Germinal center (tissue), 1 donor: ENCODE results near the gene BAHCC1.
A peak's percentile ranks its signal among the peaks of the same experiment; 100 is the strongest.

Experiments used
- DNase-seq: peaks from one replicate; pipeline ENCODE4 v3.0.0; 2012; ENCODE audit warnings: mixed read lengths, low spot score

Gene BAHCC1

DNA sequence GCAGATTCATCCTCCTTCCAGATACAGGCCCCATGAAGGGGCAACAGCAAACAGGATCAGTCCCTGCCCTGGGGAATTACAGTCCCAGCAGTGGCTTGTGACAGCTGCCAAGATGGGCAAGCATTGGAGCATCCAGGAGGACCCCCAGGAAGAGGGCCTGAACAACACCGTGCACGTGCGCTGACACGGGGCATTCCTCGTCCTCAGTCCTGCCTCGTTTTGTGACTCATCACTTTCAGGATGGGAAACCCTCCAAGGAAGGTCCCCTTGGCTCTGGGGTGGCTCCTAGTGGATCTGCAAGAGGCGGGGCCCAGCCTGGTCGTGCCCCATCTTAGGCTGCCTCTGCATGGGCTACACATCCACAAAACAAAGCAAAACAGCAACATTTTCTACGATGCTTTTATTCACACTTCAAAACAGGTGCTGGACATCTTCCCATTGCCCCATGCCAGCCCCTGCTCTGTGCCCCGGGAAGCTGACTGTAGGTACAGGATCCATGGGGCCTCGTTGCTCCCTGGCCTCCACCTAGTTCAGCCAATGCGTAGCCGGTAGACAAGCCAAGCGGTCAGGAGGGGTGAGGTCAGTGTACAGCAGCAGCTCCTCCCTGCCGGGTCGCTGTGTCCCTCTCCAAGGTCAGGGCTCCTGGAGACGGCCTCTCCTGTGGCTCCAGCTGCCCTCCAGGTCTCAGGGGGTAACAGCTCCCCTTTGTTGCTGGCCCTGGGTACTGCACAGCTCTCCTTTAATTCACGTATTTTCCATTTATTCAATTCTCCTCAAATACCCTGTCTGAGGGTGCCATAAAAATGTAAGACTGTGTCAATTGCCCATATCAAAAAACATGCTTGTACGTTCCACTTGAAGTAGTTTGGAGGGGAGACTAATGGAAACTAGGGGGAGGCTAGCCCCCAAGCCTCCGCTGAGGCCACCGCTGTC is 85.1 kb downstream of the BAHCC1 start:
- no peak for DNase-seq

DNA sequence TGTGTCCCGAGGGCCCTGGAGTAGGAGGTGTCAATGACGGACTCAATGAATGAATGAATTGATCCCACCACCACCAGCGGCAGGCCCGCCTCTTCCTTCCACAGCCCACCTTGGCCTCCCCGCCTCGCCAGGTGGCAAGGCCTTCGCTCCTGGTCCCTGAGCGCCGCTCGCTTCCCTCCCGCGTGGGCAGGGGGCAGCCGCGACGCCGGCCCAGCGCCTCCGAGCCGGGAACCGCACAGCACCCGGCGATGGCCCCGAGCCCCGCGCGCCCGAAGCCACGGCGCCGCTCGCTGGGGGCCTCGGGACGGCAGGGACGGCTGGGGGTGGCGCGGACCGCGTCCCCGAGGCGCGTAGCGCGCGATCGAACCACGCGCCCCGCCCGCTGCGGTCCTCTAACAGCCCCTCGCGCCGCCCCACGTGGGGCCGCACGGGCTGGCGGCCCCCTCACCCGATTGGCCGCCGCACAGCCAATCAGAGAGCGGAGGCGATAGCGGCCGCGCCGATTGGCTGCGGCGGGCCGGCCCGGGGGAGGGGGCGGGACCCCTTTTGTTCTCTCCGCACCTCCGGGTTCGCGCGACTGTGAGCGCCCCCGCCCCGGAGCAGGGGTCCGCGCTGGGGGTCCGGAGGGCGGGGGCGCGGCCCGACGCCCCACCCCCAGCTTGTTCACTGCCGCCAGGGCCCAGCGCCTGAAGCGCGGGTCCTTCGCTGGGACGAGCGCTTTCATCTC is 86.0 kb downstream of the BAHCC1 start:
- peak; percentile 85 for DNase-seq

DNA sequence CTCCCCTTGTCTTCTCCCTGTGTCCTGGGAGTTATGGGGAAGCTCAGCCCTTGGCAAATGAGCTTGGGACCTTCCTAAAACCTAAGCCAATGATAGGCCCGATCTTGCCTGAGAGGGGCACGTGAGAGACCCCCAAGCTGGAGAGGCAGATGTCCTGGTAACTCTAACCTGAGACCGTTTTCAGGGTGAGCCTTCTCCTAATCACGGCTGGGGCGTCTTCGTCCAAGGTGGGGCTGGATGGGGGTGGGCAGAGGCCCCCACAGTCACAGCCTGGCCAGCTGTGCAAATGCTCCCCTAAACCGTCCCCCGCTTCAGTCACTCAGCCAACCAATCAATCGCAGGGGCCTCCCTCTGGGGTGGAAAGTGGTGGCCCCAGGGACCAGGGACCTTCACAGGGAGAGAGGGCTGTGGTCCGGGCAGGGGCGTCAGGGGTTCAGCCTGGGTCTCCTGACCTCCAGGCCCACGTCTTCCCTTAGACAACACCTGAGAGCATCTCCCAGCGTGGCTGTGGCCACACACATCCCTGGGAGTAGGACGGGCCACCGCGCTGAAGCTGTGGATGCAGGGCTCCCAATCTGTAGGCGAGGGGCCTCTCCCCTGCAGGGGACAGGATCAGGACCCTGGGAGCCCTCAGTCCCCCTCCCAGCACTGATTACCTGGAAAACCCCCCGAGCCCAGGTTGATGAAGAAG is 86.7 kb downstream of the BAHCC1 start:
- DNase-seq: no peak

DNA sequence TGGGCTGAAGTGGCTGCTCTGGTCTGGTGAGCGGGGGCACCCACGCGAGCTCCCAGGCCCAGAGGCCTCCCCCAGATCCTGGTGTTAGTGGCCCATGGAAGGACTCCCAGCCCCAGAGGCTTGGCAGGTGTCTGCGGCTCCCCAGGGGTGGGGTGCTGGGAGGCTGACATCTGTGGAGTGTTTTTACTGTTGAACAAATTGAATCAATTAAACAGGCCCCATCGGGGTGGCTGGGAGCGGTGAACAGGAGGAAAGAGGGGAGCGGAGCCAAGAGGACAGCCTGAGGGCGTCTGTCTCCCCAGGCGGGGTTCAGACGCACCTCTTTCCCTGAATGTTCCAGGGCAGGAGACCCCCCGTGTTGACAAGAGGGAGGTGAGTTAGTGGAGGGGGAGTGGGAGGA is 87.4 kb downstream of the BAHCC1 start:
- no peak for DNase-seq

DNA sequence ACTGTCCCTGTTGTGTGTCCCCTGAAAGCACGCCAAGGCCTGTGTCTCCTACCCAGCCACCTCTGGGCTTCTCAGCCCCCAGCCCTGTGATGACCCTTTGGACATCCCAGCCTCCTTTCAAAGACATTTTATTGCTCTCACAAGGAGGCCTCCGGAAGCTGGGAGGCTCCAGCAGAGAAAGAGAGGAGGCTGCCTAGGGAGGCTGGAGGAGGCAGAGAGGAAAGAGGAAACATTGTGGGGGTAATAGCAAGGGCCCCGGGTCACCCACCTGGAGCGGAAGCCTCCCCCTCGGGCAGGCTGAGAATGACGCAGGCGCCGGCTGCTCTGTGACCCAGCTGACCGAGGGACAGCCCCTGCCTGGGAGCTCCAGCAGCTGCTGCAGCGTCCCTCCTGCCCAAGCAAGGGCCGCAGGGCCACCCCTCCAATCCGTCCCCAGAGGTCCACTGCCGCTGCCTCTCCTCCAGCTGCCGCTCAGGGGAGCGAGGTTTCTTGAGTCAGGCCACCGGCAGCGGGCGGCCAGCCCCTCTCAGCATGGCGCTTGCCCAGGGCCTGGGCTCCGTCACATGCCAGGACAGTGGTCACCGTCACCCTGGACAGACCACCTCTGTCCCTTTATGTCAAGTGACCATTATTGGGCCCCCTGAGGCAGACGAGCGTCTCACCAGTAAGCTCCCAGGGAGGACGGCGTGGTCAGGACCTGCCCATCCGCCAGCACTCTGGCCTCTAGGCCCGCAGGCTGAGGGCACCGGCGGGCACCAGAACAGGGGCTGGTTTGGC is 88.0 kb downstream of the BAHCC1 start:
- DNase-seq: peak; percentile 61

DNA sequence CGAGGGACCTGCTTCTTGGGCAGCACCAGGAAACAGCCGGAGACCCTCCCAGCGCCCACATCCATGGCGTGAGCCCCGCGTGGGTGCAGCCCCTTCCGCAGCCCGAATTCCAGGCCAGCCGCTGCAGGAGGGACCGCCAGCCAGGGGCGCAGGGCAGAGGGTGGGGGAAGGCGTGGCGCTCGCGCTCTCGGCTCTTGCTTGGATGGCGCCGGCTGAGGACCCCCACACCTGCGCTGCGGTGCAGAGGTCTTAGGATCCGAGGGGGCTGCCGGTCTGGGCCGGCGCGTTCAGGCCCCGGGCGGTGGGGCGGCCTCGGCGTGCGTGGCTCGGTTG is 88.6 kb downstream of the BAHCC1 start:
- DNase-seq: no peak

DNA sequence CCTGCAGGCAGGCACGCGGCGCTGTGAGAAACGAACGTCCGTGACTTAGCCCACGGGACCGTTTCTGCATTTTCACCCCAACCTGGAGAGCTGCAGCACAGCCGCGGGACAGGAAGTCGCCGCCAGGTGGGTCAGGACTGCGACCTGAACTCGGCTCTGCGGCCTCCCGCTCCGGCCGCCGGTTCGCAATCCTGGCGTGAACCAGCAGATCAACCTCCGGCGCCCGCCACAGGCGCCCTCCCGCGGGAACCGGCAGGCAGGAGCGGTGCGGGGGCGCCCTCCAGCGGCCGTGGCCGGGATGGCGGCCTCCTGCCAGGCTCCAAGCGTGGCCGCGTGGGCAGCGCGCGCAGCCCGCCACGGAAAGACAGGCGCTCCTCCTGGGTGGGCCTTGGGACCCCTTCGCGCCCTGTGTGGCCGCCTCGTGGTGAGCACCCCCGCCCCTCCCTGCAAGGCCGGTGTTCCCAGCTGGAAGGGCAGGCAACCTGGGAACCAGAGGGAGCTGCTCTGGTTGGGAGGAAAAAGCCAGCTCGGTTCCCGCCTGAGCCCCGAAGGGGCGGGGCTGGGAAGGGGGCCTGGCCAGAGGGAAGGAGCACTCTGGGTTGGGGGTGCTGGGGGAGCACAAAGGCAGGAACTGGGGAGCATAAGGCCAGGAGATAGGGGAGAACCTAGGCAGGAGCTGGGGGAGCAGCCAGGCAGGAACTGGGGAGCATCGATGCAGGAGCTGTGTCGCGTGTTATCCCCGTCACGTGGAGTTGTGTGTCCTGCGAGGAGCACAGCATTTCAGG is 89.1 kb downstream of the BAHCC1 start:
- DNase-seq: peak; percentile 85

DNA sequence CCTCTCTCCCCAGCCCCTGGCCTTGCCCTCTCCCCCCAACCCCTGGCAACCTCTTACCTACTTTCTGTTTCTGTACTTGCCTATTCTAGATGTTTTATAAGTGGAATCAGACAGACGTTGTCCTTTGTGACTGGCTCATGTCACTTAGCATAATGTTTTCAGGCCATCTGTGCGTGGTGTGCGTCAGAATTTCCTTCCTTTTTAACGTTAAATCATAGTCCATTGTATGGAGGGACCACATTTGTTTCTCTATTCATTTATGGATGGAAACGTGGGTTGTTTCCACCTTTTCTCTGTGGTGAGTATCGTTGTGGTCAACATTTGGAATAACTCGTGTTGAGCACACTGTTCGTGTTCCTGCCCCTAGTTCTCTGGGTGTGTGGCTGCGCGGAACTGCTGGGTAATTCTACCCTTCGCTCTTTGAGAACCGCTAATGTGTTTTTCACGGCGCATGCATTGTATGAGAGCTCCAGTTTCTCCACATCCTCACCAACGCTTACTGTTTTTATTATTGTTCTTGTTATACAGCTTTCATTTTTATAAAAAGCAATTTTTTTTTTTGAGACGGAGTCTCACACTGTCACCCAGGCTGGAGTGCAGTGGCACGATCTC is 91.0 kb downstream of the BAHCC1 start:
- DNase-seq: no peak

DNA sequence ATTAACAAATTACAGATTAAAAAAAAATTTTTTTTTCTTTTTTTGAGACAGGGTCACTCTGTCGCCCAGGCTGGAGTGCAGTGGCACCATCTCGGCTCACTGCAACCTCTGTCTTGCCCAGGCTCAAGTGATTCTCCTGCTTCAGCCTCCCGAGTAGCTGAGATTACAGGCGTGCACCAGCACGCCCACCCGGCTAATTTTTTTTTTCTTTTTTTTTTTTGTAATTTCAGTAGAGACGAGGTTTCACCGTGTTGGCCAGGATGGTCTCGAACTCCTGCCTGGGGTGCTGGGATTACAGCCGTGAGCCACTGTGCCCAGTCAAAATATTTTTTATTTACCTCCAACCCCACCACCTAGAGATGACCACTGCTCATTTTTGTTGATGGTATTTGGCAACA is 91.8 kb downstream of the BAHCC1 start:
- DNase-seq: no peak

DNA sequence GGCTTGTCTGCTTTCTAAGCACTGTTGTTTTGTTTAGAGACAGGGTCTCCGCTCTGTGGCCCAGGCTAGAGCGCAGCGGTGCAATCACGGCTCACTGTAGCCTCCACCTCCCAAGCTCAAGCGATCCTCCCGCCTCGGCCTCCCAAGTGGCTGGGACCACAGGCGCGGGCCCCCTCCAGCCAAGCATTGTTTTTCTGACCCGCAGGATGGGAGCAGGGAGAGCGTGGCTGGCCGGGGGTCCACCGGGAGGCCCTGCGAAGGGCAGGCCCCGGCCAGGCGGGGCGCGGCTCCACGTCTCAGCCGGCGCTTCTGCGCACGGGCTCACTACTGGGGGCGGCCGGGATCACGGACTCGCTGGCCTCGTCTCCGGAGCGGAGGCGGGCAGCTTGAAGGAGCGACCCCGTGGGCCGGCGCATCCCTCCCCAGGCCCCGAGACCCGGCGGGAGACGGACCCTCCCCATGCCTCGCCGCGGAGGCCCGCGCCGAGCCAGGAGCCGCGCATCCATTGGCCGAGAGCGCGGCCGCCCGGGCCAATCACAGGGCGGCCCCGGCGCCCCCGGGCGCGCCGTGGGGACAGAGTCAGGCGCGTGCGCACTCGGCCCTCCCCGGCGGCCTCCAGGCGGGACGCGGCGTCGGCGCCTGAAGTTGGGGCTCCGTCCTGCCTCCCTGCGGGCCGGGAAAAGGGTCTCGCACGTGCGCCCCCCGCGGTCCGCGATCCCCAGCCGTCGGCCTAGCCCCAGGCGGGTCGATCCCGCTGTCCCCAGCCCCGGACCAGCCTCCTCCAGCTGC is 92.4 kb downstream of the BAHCC1 start:
- peak; percentile 94 for DNase-seq

DNA sequence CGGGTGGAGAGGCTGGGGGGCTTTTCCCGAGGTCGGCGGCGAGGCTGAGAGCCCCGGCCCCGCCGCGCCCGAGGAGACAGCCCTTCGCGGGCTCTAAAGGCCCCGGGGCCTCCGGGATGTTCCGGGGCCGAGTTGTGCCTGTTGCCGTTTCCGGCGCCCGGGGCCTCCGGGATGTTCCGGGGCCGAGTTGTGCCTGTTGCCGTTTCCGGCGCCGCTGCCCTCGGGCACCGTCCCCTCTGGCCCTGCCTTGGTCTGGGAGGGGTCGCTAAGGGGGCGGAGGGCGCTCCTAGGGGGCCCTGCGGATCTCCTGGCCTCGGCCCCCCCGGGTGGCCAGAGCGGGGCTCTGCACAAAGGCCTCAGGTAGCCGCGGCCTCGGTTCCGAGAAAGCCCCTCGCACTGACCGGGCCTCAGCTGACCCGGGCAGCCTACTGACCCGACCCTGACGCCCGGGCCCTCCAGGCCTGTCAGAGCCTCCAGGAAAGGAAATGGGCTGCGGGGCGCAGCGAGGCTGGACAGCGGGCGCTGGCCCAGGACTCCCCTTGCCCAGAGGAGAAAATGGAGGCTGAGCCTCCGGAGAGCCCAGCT is 93.1 kb downstream of the BAHCC1 start:
- DNase-seq: no peak

DNA sequence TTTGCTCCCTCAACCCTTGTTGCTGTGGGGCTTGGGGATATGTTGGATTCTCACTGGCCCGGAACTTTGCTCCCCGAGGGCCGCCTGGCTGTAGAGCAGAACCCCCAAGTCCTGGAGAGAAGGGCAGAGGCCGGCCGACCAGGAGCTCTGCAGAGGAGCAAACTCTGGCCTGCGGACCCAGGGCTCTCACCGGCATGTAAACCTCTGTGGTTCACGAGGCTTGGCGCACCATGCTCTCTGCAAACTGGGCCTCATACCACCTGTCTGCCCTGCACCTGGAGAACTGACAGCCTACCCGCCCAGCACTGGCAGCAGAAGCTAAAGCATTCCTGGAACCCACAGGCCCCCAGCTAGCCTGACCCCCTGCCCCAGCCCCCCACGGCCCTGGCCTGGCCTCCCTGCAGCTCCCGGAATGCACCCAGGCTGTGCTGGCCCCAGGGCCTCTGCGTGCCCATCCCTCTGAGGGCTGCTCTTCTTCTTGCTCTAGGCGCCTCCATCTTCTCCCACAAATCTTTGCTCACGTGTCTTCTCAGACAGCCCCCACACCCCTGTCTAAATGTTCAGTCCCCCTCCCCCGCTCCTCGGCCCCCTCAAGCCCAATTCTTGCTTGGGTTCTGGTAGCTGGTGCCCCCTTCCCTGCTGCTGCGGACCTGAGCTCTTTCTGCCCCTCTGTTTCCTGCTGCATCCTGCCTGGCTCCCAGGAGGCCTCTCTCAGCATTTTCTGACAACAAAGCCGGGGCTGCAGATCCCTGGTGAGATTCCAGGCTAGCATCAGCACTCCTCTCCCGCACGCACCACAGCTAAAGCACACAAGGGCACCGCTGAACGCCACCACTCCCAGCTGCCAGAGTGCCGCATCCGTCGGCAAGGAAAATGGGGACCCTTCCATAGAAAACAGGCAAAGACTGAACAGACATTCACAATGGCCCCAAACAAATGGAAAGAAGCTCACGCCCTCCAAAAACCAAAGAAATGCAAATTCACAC is 94.0 kb downstream of the BAHCC1 start:
- no peak for DNase-seq

DNA sequence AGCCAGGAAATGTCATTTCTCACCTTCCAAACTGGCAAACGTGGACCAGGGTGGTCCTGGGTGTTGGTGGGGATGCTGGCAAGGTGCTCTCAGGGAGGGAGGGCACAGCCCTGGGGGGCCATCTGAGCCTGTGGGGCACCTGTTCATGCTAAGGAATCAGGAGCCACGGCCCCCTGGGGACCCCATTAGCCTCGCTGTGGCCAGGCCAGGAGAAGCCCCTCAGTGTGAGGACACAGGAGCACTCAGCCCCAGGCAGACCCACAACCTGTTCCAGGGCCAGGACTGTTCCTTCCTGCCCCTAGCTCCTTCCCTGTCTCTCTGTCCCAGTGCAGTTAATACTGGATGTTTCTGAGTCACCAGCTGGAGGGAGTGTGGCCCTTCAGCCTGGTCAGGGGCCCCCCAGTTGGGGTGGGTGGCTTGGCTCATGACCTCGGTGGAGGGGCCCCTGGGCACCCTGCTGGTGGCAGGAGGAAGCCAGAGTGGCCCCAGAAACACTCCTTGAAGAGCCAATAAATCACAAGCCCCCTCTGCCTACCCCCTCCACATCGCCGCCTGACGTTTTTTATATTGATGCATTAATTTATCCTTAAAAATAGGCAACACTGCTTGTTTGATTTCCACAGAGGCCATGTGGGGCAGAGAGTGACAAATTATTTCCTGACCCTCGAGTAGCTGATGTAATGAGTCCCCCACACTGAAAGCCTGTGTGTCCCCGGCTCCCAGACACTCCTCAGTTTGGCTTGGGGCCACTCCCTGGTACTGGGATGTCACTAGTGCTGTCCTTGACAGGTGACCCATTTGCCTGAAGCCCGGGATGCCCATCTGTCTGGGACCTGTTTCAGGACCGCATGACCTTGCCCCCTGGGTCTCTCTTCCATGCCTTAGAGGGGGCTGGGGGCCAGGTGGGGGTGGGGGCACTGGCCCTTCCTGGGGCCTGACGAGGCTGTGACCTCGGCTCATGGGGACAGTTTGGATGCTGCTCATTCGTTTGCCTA is 95.0 kb downstream of the BAHCC1 start:
- no peak for DNase-seq

DNA sequence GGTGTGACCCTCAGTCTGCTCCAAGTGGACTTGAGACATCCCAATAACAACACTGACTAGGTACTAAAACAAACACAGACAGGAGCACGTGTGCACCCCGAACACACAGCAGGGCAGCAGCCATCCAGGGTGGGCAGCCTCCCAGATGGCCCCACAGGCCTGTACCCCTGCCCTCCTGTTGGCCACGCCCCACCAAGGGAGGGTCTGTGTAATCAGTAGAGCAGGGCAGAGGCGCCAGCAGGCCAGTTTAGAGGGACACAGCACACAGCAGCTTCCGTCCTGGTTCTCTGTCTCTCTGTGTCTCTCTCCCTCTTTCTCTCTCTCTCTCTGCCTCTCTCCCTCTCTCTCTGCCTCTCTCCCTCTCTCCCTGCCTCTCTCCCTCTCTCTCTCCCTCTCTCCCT is 95.9 kb downstream of the BAHCC1 start:
- no peak for DNase-seq

DNA sequence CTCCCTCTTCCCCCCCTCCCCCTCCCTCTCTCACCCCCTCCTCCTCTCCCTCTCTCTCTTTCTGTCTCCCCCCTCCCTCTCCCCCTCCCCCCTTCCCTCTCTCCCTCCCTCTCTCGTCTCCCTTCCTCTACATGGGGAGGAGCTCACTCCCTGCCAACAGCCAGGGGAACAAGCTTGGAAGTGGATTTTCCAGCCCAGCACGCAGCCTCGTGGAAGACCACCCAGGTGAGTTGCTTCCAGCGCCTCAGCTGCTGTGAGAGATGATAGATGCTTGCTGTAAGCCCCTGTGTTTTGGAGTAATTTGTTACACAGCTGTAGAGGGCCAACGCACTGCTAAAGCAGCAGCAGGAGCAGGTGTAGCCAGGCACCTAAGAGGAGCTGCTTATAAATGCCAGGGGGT is 96.5 kb downstream of the BAHCC1 start:
- DNase-seq: no peak

DNA sequence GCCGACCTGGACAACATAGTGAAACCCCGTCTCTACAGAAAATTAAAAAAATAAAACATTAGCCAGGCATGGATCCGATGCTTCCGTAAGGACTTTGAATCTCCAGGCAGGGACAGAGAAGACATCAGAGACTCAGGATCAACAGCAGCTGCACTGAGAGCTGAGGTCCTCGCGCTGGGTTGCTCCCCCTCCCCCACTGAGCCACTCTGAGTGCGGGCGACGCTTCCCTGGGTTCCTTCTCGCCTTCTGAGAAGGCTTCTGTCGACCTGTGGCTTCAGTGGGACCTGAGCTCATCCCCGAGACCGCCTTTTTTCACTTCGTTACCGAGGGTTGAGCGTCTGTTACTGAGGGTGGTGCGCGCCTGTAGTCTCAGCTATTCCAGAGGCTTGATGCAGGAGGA is 96.9 kb downstream of the BAHCC1 start:
- no peak for DNase-seq

DNA sequence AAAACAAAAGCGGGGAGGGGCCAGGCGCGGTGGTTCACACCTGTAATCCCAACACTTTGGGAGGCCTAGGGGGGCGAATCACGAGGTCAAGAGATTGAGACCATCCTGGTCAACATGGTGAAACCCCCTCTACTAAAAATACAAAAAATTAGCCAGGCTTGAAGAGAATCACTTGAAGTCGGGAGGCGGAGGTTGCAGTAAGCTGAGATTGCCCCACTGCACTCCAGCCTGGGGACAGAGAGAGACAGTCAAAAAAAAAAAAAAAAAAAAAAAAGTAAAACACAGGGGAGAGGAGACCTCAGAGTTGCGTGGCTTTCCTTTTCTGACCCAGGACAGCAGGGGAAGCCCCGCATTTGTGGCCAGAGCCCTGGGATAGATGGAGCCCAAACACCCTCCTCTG is 97.4 kb downstream of the BAHCC1 start:
- DNase-seq: no peak
